ENCODE measurements around the gene OR52A5. TPM values are rescaled to one million over a fixed set of nuclear protein-coding genes. Genes with fewer than 3 reads are reported as not detected.

OR52A5 gene
- total RNA-seq, 1 experiment from 2014 or later: 0.11 TPM

GRCh38 chr11:5090668-5091067 lies 47.5 kb downstream of the OR52A5 start:
- Mint-ChIP-seq H3K9me3 (no peaks in the 10 kb centered on the region), H3K36me3 (no peaks in the 10 kb centered on the region), H3K27ac (no peak overlapping the region), H3K4me1 (peaks cover 5% of the 10 kb centered on the region), H3K27me3 (ENCODE audit: low read depth) (peaks cover 2% of the 10 kb centered on the region; the same call in 1 of the 2 replicates), H3K4me3 (no peak overlapping the region)
- DNase-seq (ENCODE audit: low spot score) (no peak), ATAC-seq (no peak)
- CTCF ChIA-PET: no interaction called here
- POLR2A ChIA-PET: no interaction called here
- TF ChIP-seq ATF2 (CRISPR knock-in tag; IDR thresholded peaks at IDR 0.05; ENCODE audit: borderline replicate concordance, low read depth): no peak
- no peak for TF ChIP-seq FOXJ3 (CRISPR knock-in tag; IDR thresholded peaks at IDR 0.05; ENCODE audit: borderline replicate concordance)
- TF ChIP-seq ZNF281 (CRISPR knock-in tag; IDR thresholded peaks at IDR 0.05): no peak
- TF ChIP-seq ATF6 (CRISPR knock-in tag; IDR thresholded peaks at IDR 0.05): no peak
- no peak for TF ChIP-seq CDX4 (CRISPR knock-in tag; IDR thresholded peaks at IDR 0.05; ENCODE audit: borderline replicate concordance)
- TF ChIP-seq USF2 (CRISPR knock-in tag; IDR thresholded peaks at IDR 0.05): no peak
- TF ChIP-seq FOXP1 (CRISPR knock-in tag; IDR thresholded peaks at IDR 0.05; ENCODE audit: borderline replicate concordance): no peak
- TF ChIP-seq HMGA2 (CRISPR knock-in tag; IDR thresholded peaks at IDR 0.05): no peak
- no peak for TF ChIP-seq MAX (CRISPR knock-in tag; IDR thresholded peaks at IDR 0.05)
- TF ChIP-seq SP1 (CRISPR knock-in tag; conservative IDR thresholded peaks at IDR 0.05): no peak
- TF ChIP-seq NFATC4 (CRISPR knock-in tag; IDR thresholded peaks at IDR 0.05): no peak
- no peak for TF ChIP-seq AFF4 (CRISPR knock-in tag; IDR thresholded peaks at IDR 0.05; ENCODE audit: borderline replicate concordance)
- no peak for TF ChIP-seq ZMAT4 (CRISPR knock-in tag; IDR thresholded peaks at IDR 0.05)
- TF ChIP-seq SMAD4 (CRISPR knock-in tag; IDR thresholded peaks at IDR 0.05): no peak
- no peak for TF ChIP-seq ZNF396 (CRISPR knock-in tag; IDR thresholded peaks at IDR 0.05; ENCODE audit: borderline replicate concordance)
- TF ChIP-seq GTF2I (CRISPR knock-in tag; conservative IDR thresholded peaks at IDR 0.05): no peak

All from WTC11 (cell line).